Thymus (tissue), 11 donors: ENCODE results near the gene TRIO. TPM values are rescaled to one million over a fixed set of nuclear protein-coding genes. Genes with fewer than 3 reads are reported as not detected.

Source experiments
- DNase-seq, 9 donors: peaks; one replicate each; pipeline ENCODE4 v3.0.0-alpha.2; 2013; ENCODE audit warnings: low spot score in 9 of 9, low read depth in 6 of 9, missing footprints in 1 of 9
- H3K27ac ChIP-seq, 2 donors: one replicate each; pipeline ENCODE4 v1.5.1; 2013; ENCODE audit warnings: control low read depth in 1 of 2, low read depth in 1 of 2, low read length in 1 of 2, mild to moderate bottlenecking in 1 of 2, moderate library complexity in 1 of 2
- H3K27me3 ChIP-seq, 2 donors: one replicate each; pipeline ENCODE4 v1.5.1; 2013; ENCODE audit warnings: low read length in 1 of 2; ENCODE audit not compliant: control insufficient read depth in 2 of 2, insufficient read depth in 1 of 2
- H3K36me3 ChIP-seq, 2 donors: one replicate each; pipeline ENCODE4 v1.5.1; 2013; ENCODE audit warnings: low read length in 1 of 2, mild to moderate bottlenecking in 1 of 2, moderate library complexity in 1 of 2; ENCODE audit not compliant: control insufficient read depth in 2 of 2, insufficient read depth in 2 of 2
- H3K4me1 ChIP-seq, 2 donors: one replicate each; pipeline ENCODE4 v1.5.1; 2013; ENCODE audit warnings: low read length in 2 of 2; ENCODE audit not compliant: control insufficient read depth in 2 of 2, insufficient read depth in 2 of 2
- H3K4me3 ChIP-seq, 2 donors: one replicate each; pipeline ENCODE4 v1.5.1; 2013; ENCODE audit warnings: low read length in 2 of 2, control low read depth in 1 of 2, mild to moderate bottlenecking in 1 of 2
- H3K9me3 ChIP-seq, 2 donors: one replicate each; pipeline ENCODE4 v1.5.1; 2013; ENCODE audit warnings: low read length in 1 of 2, mild to moderate bottlenecking in 1 of 2; ENCODE audit not compliant: control insufficient read depth in 2 of 2, insufficient read depth in 1 of 2
- WGBS: extraction: QIAGEN DNeasy Blood & Tissue Kit; methylation state at CpG from one replicate; pipeline ENCODE4 v1.1.7; 2013; 5-methylcytosine and 5-hydroxymethylcytosine counted together
- polyA plus RNA-seq: library from polyadenylated mRNA; stranded (reverse); fragments of 200-250 nt; gene quantifications from one replicate; pipeline ENCODE4 v1.2.3, GENCODE V29; 2013
- total RNA-seq: library from RNA; stranded (reverse); fragments of 120-200 nt; gene quantifications from one replicate; pipeline ENCODE4 v1.2.4, GENCODE V29; 2013
- donor health status: healthy.

The TRIO gene
- total and polyA plus RNA-seq, 2 donors: 26.9 to 52.1 TPM

DNA sequence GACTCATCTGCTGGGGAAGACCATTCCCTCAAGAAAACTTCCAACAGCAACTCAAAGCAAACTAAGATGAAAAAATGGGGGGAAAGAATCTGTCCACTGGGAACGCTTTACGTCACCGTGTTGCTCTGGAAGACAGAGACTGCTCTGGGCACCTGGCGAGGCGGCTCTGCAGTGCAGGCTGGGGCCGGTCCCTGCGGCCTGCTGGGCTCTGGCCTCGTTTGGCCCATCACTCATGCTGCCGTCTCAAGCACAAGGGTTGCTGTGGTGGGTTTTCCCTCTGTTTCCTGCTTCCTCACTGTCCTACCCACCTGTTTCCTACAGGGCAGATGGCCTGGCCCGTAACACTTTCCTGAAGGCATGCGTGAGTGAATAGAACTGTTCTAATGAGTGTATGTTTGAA is 345.6 kb downstream of the TRIO start:
- Histone ChIP-seq H3K27ac (no peak overlapping the region), H3K9me3 (no peaks in the 10 kb centered on the region), H3K4me1 (peaks cover 0 to 3% of the 10 kb centered on the region in 2 donors), H3K4me3 (no peak overlapping the region), H3K27me3 (no peaks in the 10 kb centered on the region), H3K36me3 (peaks cover 17 to 46% of the 10 kb centered on the region in 2 donors)
- 82% methylated on average over 11 of the region's 11 CpGs for WGBS
- DNase-seq: no peak

DNA sequence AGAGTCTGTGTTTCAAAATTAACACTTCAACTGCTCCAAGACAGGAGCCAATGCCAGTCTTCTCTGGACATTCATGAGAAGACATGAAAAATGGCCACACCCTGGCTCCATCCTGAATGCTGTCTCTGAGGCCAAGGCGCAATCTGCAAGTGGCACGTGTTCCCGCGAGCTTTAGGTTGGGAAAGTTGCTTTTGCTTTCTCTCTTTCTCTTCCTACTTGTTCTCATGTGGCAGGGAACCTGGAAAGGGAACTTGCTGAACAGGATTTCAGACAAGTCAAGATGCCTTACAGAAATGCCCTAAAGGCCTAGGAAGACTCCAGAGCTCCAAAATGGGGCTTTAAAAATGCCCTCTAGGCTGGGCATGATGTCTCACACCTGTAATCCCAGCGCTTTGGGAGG is 346.5 kb downstream of the TRIO start:
- peak in 1 of 9 donors; percentile 5 for DNase-seq
- H3K27me3 ChIP-seq: no peaks in the 10 kb centered on the region
- H3K27ac ChIP-seq: no peak overlapping the region
- H3K36me3 ChIP-seq: peaks cover 16 to 43% of the 10 kb centered on the region in 2 donors
- no peaks in the 10 kb centered on the region for H3K9me3 ChIP-seq
- WGBS: 92% methylated on average over 5 of the region's 5 CpGs
- peaks cover 0 to 3% of the 10 kb centered on the region in 2 donors for H3K4me1 ChIP-seq
- H3K4me3 ChIP-seq: no peak overlapping the region

DNA sequence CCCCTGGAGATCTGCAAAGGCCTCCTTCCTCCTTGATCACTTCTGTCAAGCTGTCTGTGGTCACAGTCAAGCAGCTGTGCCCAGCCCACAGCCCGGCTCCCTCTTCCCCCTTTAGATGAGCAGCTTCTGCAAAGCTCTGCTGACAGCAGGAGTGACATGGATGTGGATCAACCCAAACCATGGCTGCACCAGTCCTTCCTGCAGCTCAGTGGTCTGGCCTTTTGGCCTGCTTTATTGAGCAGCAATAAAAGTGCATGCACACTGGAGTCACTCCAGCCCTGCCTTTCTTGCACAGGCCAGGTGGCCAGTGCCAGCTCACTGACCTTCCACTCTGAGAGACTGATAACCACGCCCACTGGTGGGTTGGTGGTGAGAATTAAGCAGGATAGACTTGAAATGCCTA is 347.2 kb downstream of the TRIO start:
- H3K27me3 ChIP-seq: no peaks in the 10 kb centered on the region
- no peaks in the 10 kb centered on the region for H3K9me3 ChIP-seq
- H3K4me3 ChIP-seq: no peak overlapping the region
- no peak overlapping the region for H3K27ac ChIP-seq
- WGBS: 70% methylated on average over 2 of the region's 2 CpGs
- peaks cover 13 to 37% of the 10 kb centered on the region in 2 donors for H3K36me3 ChIP-seq
- peaks cover 0 to 3% of the 10 kb centered on the region in 2 donors for H3K4me1 ChIP-seq
- peak in 1 of 9 donors; percentile 12 for DNase-seq

GRCh38 chr5:14491015-14491915 is 348.1 kb downstream of the TRIO start:
- Histone ChIP-seq H3K4me3 (no peak overlapping the region), H3K27ac (no peak overlapping the region), H3K9me3 (no peaks in the 10 kb centered on the region), H3K36me3 (peaks cover 11 to 35% of the 10 kb centered on the region in 2 donors), H3K4me1 (peaks cover 0 to 3% of the 10 kb centered on the region in 2 donors), H3K27me3 (no peaks in the 10 kb centered on the region)
- DNase-seq: no peak
- 96% methylated on average over 21 of the region's 21 CpGs for WGBS

DNA sequence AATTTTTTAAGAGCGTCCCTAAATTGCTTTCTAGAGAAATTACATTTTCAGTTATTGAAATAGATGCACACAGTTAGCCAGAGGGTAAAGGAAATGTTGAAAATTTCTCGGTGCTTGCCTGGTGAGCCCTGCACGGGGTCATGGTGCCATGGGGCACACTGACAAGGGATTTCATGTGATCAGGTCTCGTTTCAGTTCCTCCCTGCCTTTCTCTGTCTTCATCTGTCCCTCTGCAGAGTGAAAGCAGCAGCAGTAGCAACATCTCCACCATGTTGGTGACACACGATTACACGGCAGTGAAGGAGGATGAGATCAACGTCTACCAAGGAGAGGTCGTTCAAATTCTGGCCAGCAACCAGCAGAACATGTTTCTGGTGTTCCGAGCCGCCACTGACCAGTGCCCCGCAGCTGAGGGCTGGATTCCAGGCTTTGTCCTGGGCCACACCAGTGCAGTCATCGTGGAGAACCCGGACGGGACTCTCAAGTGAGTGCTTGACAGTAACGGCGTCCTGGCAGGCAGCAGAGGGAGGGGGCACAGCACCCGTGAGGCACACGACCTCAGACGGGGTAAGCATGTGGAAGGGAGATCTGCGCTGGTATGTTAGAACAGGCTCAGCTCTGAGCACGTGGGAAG is 349.3 kb downstream of the TRIO start:
- Histone ChIP-seq H3K27ac (no peak overlapping the region), H3K36me3 (peaks cover 11 to 41% of the 10 kb centered on the region in 2 donors), H3K4me3 (no peak overlapping the region), H3K9me3 (no peaks in the 10 kb centered on the region), H3K27me3 (no peaks in the 10 kb centered on the region), H3K4me1 (peaks cover 0 to 3% of the 10 kb centered on the region in 2 donors)
- DNase-seq: no peak
- WGBS: 96% methylated on average over 21 of the region's 21 CpGs

DNA sequence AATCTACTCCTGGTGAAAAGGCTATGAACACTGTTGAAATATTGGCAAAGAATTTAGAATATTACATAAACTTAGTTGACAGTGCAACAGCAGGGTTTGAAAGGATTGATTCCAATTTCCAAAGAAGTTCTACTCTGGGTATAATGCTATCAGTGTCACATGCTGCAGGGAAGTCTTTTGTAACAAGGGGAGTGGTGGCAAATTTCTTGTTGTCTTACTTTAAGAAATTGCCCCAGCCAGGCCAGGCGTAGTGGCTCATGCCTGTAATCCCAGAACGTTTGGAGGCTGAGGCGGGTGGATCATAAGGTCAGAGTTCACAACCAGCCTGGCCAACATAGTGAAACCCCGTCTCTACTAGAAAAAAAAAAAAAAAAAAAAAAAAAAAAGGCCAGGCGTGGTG is 352.2 kb downstream of the TRIO start:
- WGBS: 98% methylated on average over 5 of the region's 5 CpGs
- peaks cover 11 to 48% of the 10 kb centered on the region in 2 donors for H3K36me3 ChIP-seq
- no peaks in the 10 kb centered on the region for H3K27me3 ChIP-seq

DNA sequence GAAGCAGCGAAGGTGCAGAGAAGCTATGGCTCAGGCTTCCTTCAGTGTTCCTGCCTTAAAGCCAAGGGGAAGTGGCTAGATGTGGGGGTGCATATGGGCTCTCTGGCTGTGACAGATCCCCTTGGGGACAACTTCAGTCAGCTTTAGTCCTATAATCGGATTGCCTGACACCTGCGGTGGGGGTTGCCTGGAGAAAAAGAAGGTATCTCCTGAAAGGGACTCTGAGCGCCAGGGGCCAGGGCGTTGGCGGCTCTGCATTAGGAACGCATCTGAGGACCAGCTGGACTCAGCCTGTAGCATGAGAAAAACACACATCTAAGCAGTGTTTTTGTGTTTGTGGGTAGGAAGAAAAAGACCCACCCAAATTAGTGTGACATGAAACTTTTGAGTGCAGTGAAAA is 354.2 kb downstream of the TRIO start:
- Histone ChIP-seq H3K4me3 (no peak overlapping the region), H3K27me3 (no peaks in the 10 kb centered on the region), H3K9me3 (no peaks in the 10 kb centered on the region), H3K36me3 (peaks cover 11 to 51% of the 10 kb centered on the region in 2 donors), H3K4me1 (no peaks in the 10 kb centered on the region), H3K27ac (no peak overlapping the region)
- DNase-seq: no peak
- WGBS: 98% methylated on average over 7 of the region's 7 CpGs

More for the DNA sequence above, 352.2 kb downstream of the TRIO start:
- Histone ChIP-seq H3K27ac (no peak overlapping the region), H3K9me3 (no peaks in the 10 kb centered on the region), H3K4me1 (peaks cover 0 to 2% of the 10 kb centered on the region in 2 donors), H3K4me3 (no peak overlapping the region)
- DNase-seq: no peak

- no peak overlapping the region for H3K27ac ChIP-seq
- H3K9me3 ChIP-seq: no peaks in the 10 kb centered on the region
- H3K27me3 ChIP-seq: no peaks in the 10 kb centered on the region
- no peaks in the 10 kb centered on the region for H3K4me1 ChIP-seq
- DNase-seq: no peak
- H3K36me3 ChIP-seq: peaks cover 12 to 56% of the 10 kb centered on the region in 2 donors
- no peak overlapping the region for H3K4me3 ChIP-seq
- WGBS: 96% methylated on average over 18 of the region's 18 CpGs
These were observed 358.5 kb downstream of the TRIO start for GRCh38 chr5:14501353-14502293.
